OCI-LY7 (cell line): Measurements from ENCODE around the gene EXOSC7. TPM values are rescaled to one million over a fixed set of nuclear protein-coding genes. Genes with fewer than 3 reads are reported as not detected.

ENCODE experiments used
- BruUV-seq: library from RNA; stranded (reverse); fragments of 400-500 nt; replicated peaks from 2 replicates; lab custom pipeline; 2021; lab: Mats Ljungman, UMichigan
- CTCF ChIA-PET: fragments of 300-600 bp; sonication (Branson Sonifier 250); formaldehyde crosslinking; loops from one replicate; lab custom pipeline; 2022; ENCODE audit warnings: antibody characterized with exemption; ENCODE audit not compliant: unreplicated experiment; lab: Charles Lee
- POLR2A ChIA-PET: fragments of 300-600 bp; sonication (Branson Sonifier 250); formaldehyde crosslinking; loops from one replicate; lab custom pipeline; 2022; ENCODE audit warnings: antibody characterized with exemption; lab: Charles Lee
- DNase-seq: peaks from one replicate; pipeline ENCODE4 v3.0.0-alpha.2; 2015; ENCODE audit warnings: low spot score
- H2AFZ ChIP-seq: fragments of 200-600 bp; sonication (generic), shearing (Covaris generic); 2 replicates; pipeline ENCODE4 v1.6.1; 2014; ENCODE audit warnings: mild to moderate bottlenecking, antibody characterized with exemption, low read length, moderate library complexity
- H3K27ac ChIP-seq: fragments of 200-600 bp; sonication (generic); 2 replicates; pipeline ENCODE4 v1.5.1; 2014; ENCODE audit warnings: mixed run types, low read depth, mild to moderate bottlenecking, moderate library complexity, low read length, inconsistent platforms; ENCODE audit not compliant: poor library complexity, severe bottlenecking
- H3K36me3 ChIP-seq: fragments of 200-600 bp; sonication (generic); 2 replicates; pipeline ENCODE4 v1.6.1; 2014; ENCODE audit warnings: mild to moderate bottlenecking, antibody characterized with exemption, low read length, moderate library complexity, mixed read lengths; ENCODE audit not compliant: insufficient read depth
- H3K4me1 ChIP-seq: fragments of 200-600 bp; sonication (generic); 2 replicates; pipeline ENCODE4 v1.5.1; 2014; ENCODE audit warnings: mild to moderate bottlenecking, low read length; ENCODE audit not compliant: insufficient read depth, poor library complexity, severe bottlenecking
- H3K4me2 ChIP-seq: fragments of 200-600 bp; sonication (generic); 2 replicates; pipeline ENCODE4 v1.6.1; 2014; ENCODE audit warnings: mild to moderate bottlenecking, low read length
- H3K4me3 ChIP-seq: fragments of 200-600 bp; sonication (generic); 2 replicates; pipeline ENCODE4 v1.5.1; 2014; ENCODE audit warnings: mild to moderate bottlenecking, low read depth, low read length; ENCODE audit not compliant: poor library complexity, severe bottlenecking
- H3K79me2 ChIP-seq: fragments of 200-600 bp; sonication (generic); 2 replicates; pipeline ENCODE4 v1.6.1; 2016; ENCODE audit warnings: low read depth, mild to moderate bottlenecking, low read length, moderate library complexity, mixed read lengths; ENCODE audit not compliant: insufficient read depth
- H3K9me2 ChIP-seq: fragments of 200-600 bp; sonication (generic); 2 replicates; pipeline ENCODE4 v1.6.1; 2016; ENCODE audit warnings: mild to moderate bottlenecking, low read length, mixed read lengths; ENCODE audit not compliant: insufficient read depth
- H3K9me3 ChIP-seq: fragments of 200-600 bp; sonication (generic); 2 replicates; pipeline ENCODE4 v1.6.1; 2014; ENCODE audit warnings: mild to moderate bottlenecking, mixed run types, low read length, mixed read lengths
- H4K20me1 ChIP-seq: fragments of 200-600 bp; sonication (generic); 2 replicates; pipeline ENCODE4 v1.6.1; 2014; ENCODE audit warnings: mild to moderate bottlenecking, antibody characterized with exemption, low read length, moderate library complexity, mixed read lengths; ENCODE audit not compliant: insufficient read depth
- CTCF ChIP-seq: fragments of 200-600 bp; sonication (generic); conservative IDR thresholded peaks from 2 replicates; pipeline ENCODE4 v1.5.1; 2014; ENCODE audit warnings: mild to moderate bottlenecking, antibody characterized with exemption, low read length, moderate library complexity, mixed read lengths
- EZH2phosphoT487 ChIP-seq: fragments of 200-600 bp; sonication (generic); IDR thresholded peaks from 2 replicates; pipeline ENCODE4 v1.6.1; 2018; ENCODE audit warnings: low read depth, borderline replicate concordance, mild to moderate bottlenecking, mixed run types, antibody characterized with exemption, low read length, moderate library complexity, mixed read lengths
- intact Hi-C: fragments of 100-400 bp; cut with micrococcal nuclease; formaldehyde crosslinking; loops from one replicate; pipeline ENCODE4 v1.10.0; 2022; ENCODE audit not compliant: unreplicated experiment
- total RNA-seq, 2 experiments: library from RNA; depleted of rRNA in 1 of 2; stranded (reverse); fragments of >200 nt in 1 of 2; shearing (Covaris generic) in 1 of 2; gene quantifications; 2 replicates each; pipeline ENCODE4 v1.2.3, GENCODE V29; 2014 to 2022

EXOSC7 gene
- total RNA-seq, 2 experiments from 2014 or later, result 60.3 to 65.3 TPM

- Histone ChIP-seq H3K4me2 (no peak overlapping the region), H3K4me1 (no peaks in the 10 kb centered on the region), H2AFZ (no peak overlapping the region), H3K9me3 (no peaks in the 10 kb centered on the region), H3K4me3 (no peak overlapping the region), H4K20me1 (no peaks in the 10 kb centered on the region), H3K9me2 (no peaks in the 10 kb centered on the region), H3K27ac (no peak overlapping the region), H3K79me2 (no peaks in the 10 kb centered on the region), H3K36me3 (peaks cover 83% of the 10 kb centered on the region)
- TF ChIP-seq CTCF, result no peak
- no peak for TF ChIP-seq EZH2phosphoT487
- ChIA-PET POLR2A (interaction anchor here (0.6 to 0.9 kb wide), 2 partner anchors 18 to 782 kb away, joined by 3 read pairs; no protein-coding TSS in a partner anchor), CTCF (no interaction called here)
- intact Hi-C loops, result no loop called here
- BruUV-seq, result no TSS peak
- no peak for DNase-seq
These were observed 48.7 kb upstream of the EXOSC7 start for GRCh38 chr3:44927371-44927770.

- ChIA-PET CTCF (no interaction called here), POLR2A (no interaction called here)
- no peaks in the 10 kb centered on the region for H4K20me1 ChIP-seq
- H3K27ac ChIP-seq, result no peak overlapping the region
- no peak overlapping the region for H2AFZ ChIP-seq
- H3K9me3 ChIP-seq, result no peaks in the 10 kb centered on the region
- no peaks in the 10 kb centered on the region for H3K79me2 ChIP-seq
- no peak overlapping the region for H3K4me3 ChIP-seq
- BruUV-seq, result no TSS peak
- peaks cover 89% of the 10 kb centered on the region for H3K36me3 ChIP-seq
- no peaks in the 10 kb centered on the region for H3K4me1 ChIP-seq
- DNase-seq, result no peak
- no peak overlapping the region for H3K4me2 ChIP-seq
- TF ChIP-seq CTCF (no peak), EZH2phosphoT487 (no peak)
- intact Hi-C loops, result no loop called here
- H3K9me2 ChIP-seq, result no peaks in the 10 kb centered on the region
These were observed 46.3 kb upstream of the EXOSC7 start for GRCh38 chr3:44929782-44930181.

- Histone ChIP-seq H3K4me3 (no peak overlapping the region), H3K9me3 (no peaks in the 10 kb centered on the region), H3K79me2 (no peaks in the 10 kb centered on the region), H3K36me3 (peaks cover 89% of the 10 kb centered on the region), H3K4me1 (no peaks in the 10 kb centered on the region), H3K27ac (no peak overlapping the region), H4K20me1 (no peaks in the 10 kb centered on the region), H3K9me2 (no peaks in the 10 kb centered on the region), H3K4me2 (no peak overlapping the region), H2AFZ (no peak overlapping the region)
- DNase-seq, result no peak
- ChIA-PET POLR2A (no interaction called here), CTCF (no interaction called here)
- no TSS peak for BruUV-seq
- TF ChIP-seq EZH2phosphoT487 (no peak), CTCF (no peak)
- intact Hi-C loops, result no loop called here
These were observed 45.1 kb upstream of the EXOSC7 start for GRCh38 chr3:44930911-44931310.
